ENCODE results near the gene ZPBP2. TPM values are rescaled to one million over a fixed set of nuclear protein-coding genes. Genes with fewer than 3 reads are reported as not detected.

Gene ZPBP2
- total RNA-seq, 3 donors from 2014 or later: not detected

- Histone ChIP-seq H3K4me3 (no peak overlapping the region), H3K36me3 (ENCODE audit: low read depth) (no peaks in the 10 kb centered on the region), H3K4me1 (ENCODE audit: low read depth) (peaks cover 1% of the 10 kb centered on the region), H3K9me3 (peaks cover 10% of the 10 kb centered on the region)
- intact Hi-C loops (cut with DNase I, micrococcal nuclease): no loop called here
- no peak for TF ChIP-seq CTCF (IDR thresholded peaks at IDR 0.05)
- ATAC-seq (no peak), DNase-seq (no peak)
Measured at GRCh38 chr17:39823407-39824054, 44.5 kb upstream of the ZPBP2 start.

- no peak for ATAC-seq
- DNase-seq: no peak
- Histone ChIP-seq H3K4me3 (no peak overlapping the region), H3K36me3 (ENCODE audit: low read depth) (no peaks in the 10 kb centered on the region), H3K4me1 (ENCODE audit: low read depth) (no peaks in the 10 kb centered on the region), H3K9me3 (peaks cover 10% of the 10 kb centered on the region)
- TF ChIP-seq CTCF (IDR thresholded peaks at IDR 0.05): no peak
- intact Hi-C loops (cut with DNase I, micrococcal nuclease): no loop called here
Measured at GRCh38 chr17:39826334-39826733, 41.7 kb upstream of the ZPBP2 start.

DNA sequence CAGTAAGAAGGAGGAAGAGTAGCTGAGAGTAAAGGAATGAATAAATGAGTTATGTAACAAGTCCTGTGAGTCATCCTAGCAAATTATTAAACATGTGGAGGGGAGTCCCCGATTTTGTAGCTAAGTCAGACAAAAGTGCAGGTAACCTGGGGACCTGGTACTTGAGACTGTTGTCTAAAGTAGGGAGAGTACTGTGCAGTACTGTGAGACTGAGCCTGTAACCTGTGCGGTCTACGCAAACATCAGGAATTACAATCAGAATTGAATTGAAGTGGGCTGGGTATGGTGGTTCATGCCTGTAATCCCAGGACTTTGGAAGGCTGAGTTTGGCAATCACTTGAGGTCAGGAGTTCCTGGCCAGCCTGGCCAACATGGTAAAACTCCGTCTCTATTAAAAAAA lies 39.6 kb upstream of the ZPBP2 start:
- H3K4me1 ChIP-seq (ENCODE audit: low read depth): no peaks in the 10 kb centered on the region
- H3K9me3 ChIP-seq: peaks cover 8% of the 10 kb centered on the region
- ATAC-seq: no peak
- DNase-seq: no peak
- TF ChIP-seq CTCF (IDR thresholded peaks at IDR 0.05): no peak
- no peaks in the 10 kb centered on the region for H3K36me3 ChIP-seq (ENCODE audit: low read depth)
- no peak overlapping the region for H3K4me3 ChIP-seq
- intact Hi-C loops (cut with DNase I, micrococcal nuclease): no loop called here

DNA sequence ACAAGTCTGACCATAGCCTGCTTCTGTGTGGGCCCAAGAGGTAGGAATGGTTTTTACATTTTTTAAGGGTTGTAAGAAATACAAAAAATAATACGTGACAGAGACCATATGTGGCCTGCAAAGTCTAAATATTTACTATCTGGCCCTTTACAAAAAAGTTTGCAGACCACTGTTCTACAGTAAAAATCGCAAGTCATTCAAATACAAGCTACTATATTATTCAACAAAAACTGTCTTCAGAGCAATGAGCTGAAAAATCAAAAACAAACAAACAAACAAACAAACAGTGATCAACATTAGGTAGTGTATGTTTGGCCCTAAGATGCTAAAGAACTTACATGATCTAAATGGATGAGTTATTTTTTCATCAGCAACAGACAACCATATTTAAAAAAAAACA lies 36.4 kb upstream of the ZPBP2 start:
- ATAC-seq: no peak
- no peaks in the 10 kb centered on the region for H3K4me1 ChIP-seq (ENCODE audit: low read depth)
- DNase-seq: no peak
- no peaks in the 10 kb centered on the region for H3K36me3 ChIP-seq (ENCODE audit: low read depth)
- intact Hi-C loops (cut with DNase I, micrococcal nuclease): no loop called here
- TF ChIP-seq CTCF (IDR thresholded peaks at IDR 0.05): no peak
- no peaks in the 10 kb centered on the region for H3K9me3 ChIP-seq
- H3K4me3 ChIP-seq: no peak overlapping the region

- Histone ChIP-seq H3K9me3 (peaks cover 11% of the 10 kb centered on the region), H3K4me3 (no peak overlapping the region), H3K4me1 (ENCODE audit: low read depth) (no peaks in the 10 kb centered on the region), H3K36me3 (ENCODE audit: low read depth) (no peaks in the 10 kb centered on the region)
- intact Hi-C loops (cut with DNase I, micrococcal nuclease): no loop called here
- ATAC-seq (no peak), DNase-seq (no peak)
- no peak for TF ChIP-seq CTCF (IDR thresholded peaks at IDR 0.05)
Measured at GRCh38 chr17:39834017-39834416, 34.0 kb upstream of the ZPBP2 start.

All from mucosa of descending colon (tissue), 3 donors.